ENCODE data around the gene TRIM14. TPM values are rescaled to one million over a fixed set of nuclear protein-coding genes. Genes with fewer than 3 reads are reported as not detected.

Gene TRIM14
- total and polyA plus RNA-seq, 2 of the 13 experiments (the other 11 are each of a cell fraction or from before 2014, with no cell fraction given), result 9.2 to 13.0 TPM

GRCh38 chr9:98118640-98119601, at the start of gene TRIM14 (continued):
- 0 out of 2 replicates have a peak, but pooled peaks have one; percentile 81 for TF ChIP-seq ZNF598 (CRISPR knock-in tag; IDR thresholded peaks at IDR 0.05; ENCODE audit: borderline replicate concordance)
- TF ChIP-seq PRDM4 (CRISPR knock-in tag; IDR thresholded peaks at IDR 0.05; ENCODE audit: borderline replicate concordance), result no peak
- no peak for TF ChIP-seq ZNF546 (CRISPR knock-in tag; conservative IDR thresholded peaks at IDR 0.05)
- peak; percentile 93 for TF ChIP-seq MYC (CRISPR knock-in tag; IDR thresholded peaks at IDR 0.05; ENCODE audit: borderline replicate concordance)
- no peak; the same call in 1 of the 2 replicates for TF ChIP-seq NFKB2 (CRISPR knock-in tag; IDR thresholded peaks at IDR 0.05; ENCODE audit: borderline replicate concordance)
- 0 out of 2 replicates have a peak, but pooled peaks have one; percentile 37 for TF ChIP-seq ZNF777 (CRISPR knock-in tag; IDR thresholded peaks at IDR 0.05)
- TF ChIP-seq, protein P1, sequence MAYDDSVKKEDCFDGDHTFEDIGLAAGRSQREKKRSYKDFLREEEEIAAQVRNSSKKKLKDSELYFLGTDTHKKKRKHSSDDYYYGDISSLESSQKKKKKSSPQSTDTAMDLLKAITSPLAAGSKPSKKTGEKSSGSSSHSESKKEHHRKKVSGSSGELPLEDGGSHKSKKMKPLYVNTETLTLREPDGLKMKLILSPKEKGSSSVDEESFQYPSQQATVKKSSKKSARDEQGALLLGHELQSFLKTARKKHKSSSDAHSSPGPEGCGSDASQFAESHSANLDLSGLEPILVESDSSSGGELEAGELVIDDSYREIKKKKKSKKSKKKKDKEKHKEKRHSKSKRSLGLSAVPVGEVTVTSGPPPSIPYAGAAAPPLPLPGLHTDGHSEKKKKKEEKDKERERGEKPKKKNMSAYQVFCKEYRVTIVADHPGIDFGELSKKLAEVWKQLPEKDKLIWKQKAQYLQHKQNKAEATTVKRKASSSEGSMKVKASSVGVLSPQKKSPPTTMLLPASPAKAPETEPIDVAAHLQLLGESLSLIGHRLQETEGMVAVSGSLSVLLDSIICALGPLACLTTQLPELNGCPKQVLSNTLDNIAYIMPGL (CRISPR knock-in tag; IDR thresholded peaks at IDR 0.05; ENCODE audit: borderline replicate concordance in 1 of 2, low read depth in 1 of 2), result peak; percentile 44 to 88; a peak in 3 of 4 replicates
- peak; percentile 53; the same call in 1 of the 2 replicates for TF ChIP-seq BORCS8-MEF2B (CRISPR knock-in tag; IDR thresholded peaks at IDR 0.05)
- TF ChIP-seq ZNF460 (CRISPR knock-in tag; IDR thresholded peaks at IDR 0.05; ENCODE audit: borderline replicate concordance), result no peak
- TF ChIP-seq GMEB1 (CRISPR knock-in tag; IDR thresholded peaks at IDR 0.05; ENCODE audit: borderline replicate concordance), result no peak; the same call in 1 of the 2 replicates
- no peak for TF ChIP-seq ZNF572 (CRISPR knock-in tag; IDR thresholded peaks at IDR 0.05)
- TF ChIP-seq RARA (CRISPR knock-in tag; IDR thresholded peaks at IDR 0.05), result no peak
- no peak for TF ChIP-seq BRCA1 (CRISPR knock-in tag; IDR thresholded peaks at IDR 0.05)
- TF ChIP-seq ZNF678 (CRISPR knock-in tag; IDR thresholded peaks at IDR 0.05), result no peak; the same call in 1 of the 2 replicates
- 0 out of 2 replicates have a peak, but pooled peaks have one; percentile 21 for TF ChIP-seq ZNF839 (CRISPR knock-in tag; IDR thresholded peaks at IDR 0.05; ENCODE audit: borderline replicate concordance)
- TF ChIP-seq, protein P2, sequence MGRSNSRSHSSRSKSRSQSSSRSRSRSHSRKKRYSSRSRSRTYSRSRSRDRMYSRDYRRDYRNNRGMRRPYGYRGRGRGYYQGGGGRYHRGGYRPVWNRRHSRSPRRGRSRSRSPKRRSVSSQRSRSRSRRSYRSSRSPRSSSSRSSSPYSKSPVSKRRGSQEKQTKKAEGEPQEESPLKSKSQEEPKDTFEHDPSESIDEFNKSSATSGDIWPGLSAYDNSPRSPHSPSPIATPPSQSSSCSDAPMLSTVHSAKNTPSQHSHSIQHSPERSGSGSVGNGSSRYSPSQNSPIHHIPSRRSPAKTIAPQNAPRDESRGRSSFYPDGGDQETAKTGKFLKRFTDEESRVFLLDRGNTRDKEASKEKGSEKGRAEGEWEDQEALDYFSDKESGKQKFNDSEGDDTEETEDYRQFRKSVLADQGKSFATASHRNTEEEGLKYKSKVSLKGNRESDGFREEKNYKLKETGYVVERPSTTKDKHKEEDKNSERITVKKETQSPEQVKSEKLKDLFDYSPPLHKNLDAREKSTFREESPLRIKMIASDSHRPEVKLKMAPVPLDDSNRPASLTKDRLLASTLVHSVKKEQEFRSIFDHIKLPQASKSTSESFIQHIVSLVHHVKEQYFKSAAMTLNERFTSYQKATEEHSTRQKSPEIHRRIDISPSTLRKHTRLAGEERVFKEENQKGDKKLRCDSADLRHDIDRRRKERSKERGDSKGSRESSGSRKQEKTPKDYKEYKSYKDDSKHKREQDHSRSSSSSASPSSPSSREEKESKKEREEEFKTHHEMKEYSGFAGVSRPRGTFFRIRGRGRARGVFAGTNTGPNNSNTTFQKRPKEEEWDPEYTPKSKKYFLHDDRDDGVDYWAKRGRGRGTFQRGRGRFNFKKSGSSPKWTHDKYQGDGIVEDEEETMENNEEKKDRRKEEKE (IDR thresholded peaks at IDR 0.05), result no peak
- TF ChIP-seq GPBP1L1 (CRISPR knock-in tag; IDR thresholded peaks at IDR 0.05), result no peak

Measured in HepG2 (cell line).